ENCODE data around the gene H1-8.

Gene H1-8

GRCh38 chr3:129576514-129577352 lies 33.8 kb downstream of the H1-8 start:
- ChIA-PET POLR2A (no interaction called here), CTCF (no interaction called here)
- Histone ChIP-seq H3K36me3 (ENCODE audit: control insufficient read depth in 2 of 2, insufficient read depth in 1 of 2, low read length in 2 of 2) (peaks cover 0 to 5% of the 10 kb centered on the region in 2 experiments; a peak in 1 of 3 replicates), H3K9me3 (ENCODE audit: control insufficient read depth, insufficient read depth, low read depth, low read length) (no peaks in the 10 kb centered on the region), H3K27ac (ENCODE audit: extremely low read depth, low read depth, low read length) (no peak overlapping the region), H3K4me3 (ENCODE audit: low read depth, low read length) (no peak overlapping the region), H3K4me1 (ENCODE audit: control insufficient read depth, insufficient read depth, low read length) (no peaks in the 10 kb centered on the region)
- TF ChIP-seq ZNF366 (tag by site-specific recombination; conservative IDR thresholded peaks at IDR 0.05) (no peak), ZIC2 (tag by site-specific recombination; IDR thresholded peaks at IDR 0.05) (peak; percentile 34; the same call in 1 of the 2 replicates)

- H3K36me3 ChIP-seq (ENCODE audit: control insufficient read depth in 2 of 2, insufficient read depth in 1 of 2, low read length in 2 of 2): peaks cover 0 to 5% of the 10 kb centered on the region in 2 experiments; a peak in 1 of 3 replicates
- no peak overlapping the region for H3K27ac ChIP-seq (ENCODE audit: extremely low read depth, low read depth, low read length)
- no peak overlapping the region for H3K4me3 ChIP-seq (ENCODE audit: low read depth, low read length)
- no peaks in the 10 kb centered on the region for H3K9me3 ChIP-seq (ENCODE audit: control insufficient read depth, insufficient read depth, low read depth, low read length)
- POLR2A ChIA-PET: interaction anchor here (0.5 kb wide), 1 partner anchor 51 kb away, joined by 3 read pairs; no protein-coding TSS in a partner anchor
- TF ChIP-seq CTCF (tag by site-specific recombination; IDR thresholded peaks at IDR 0.05) (no peak), ZNF175 (tag by site-specific recombination; IDR thresholded peaks at IDR 0.05) (no peak), ZNF514 (tag by site-specific recombination; IDR thresholded peaks at IDR 0.05) (no peak), ZNF621 (tag by site-specific recombination; IDR thresholded peaks at IDR 0.05) (no peak), ZSCAN23 (tag by site-specific recombination; IDR thresholded peaks at IDR 0.05) (no peak), OVOL3 (tag by site-specific recombination; IDR thresholded peaks at IDR 0.05) (no peak), KLF7 (tag by site-specific recombination; IDR thresholded peaks at IDR 0.05; ENCODE audit: borderline replicate concordance) (no peak), ZNF777 (tag by site-specific recombination; IDR thresholded peaks at IDR 0.05; ENCODE audit: borderline replicate concordance) (no peak)
- no peaks in the 10 kb centered on the region for H3K4me1 ChIP-seq (ENCODE audit: control insufficient read depth, insufficient read depth, low read length)
- CTCF ChIA-PET: no interaction called here
Measured at GRCh38 chr3:129577366-129577765, 34.4 kb downstream of the H1-8 start.

- ChIA-PET CTCF (no interaction called here), POLR2A (interaction anchor here (0.5 kb wide), 1 partner anchor 52 kb away, joined by 3 read pairs; no protein-coding TSS in a partner anchor)
- Histone ChIP-seq H3K36me3 (ENCODE audit: control insufficient read depth in 2 of 2, insufficient read depth in 1 of 2, low read length in 2 of 2) (peaks cover 0 to 5% of the 10 kb centered on the region in 2 experiments; a peak in 1 of 3 replicates), H3K4me1 (ENCODE audit: control insufficient read depth, insufficient read depth, low read length) (no peaks in the 10 kb centered on the region), H3K9me3 (ENCODE audit: control insufficient read depth, insufficient read depth, low read depth, low read length) (no peaks in the 10 kb centered on the region), H3K27ac (ENCODE audit: extremely low read depth, low read depth, low read length) (no peak overlapping the region), H3K4me3 (ENCODE audit: low read depth, low read length) (no peak overlapping the region)
- TF ChIP-seq PRDM4 (tag by site-specific recombination; IDR thresholded peaks at IDR 0.05) (no peak), ZNF707 (tag by site-specific recombination; IDR thresholded peaks at IDR 0.05) (no peak), ZNF510 (tag by site-specific recombination; IDR thresholded peaks at IDR 0.05; ENCODE audit: insufficient replicate concordance) (no peak), ZSCAN30 (tag by site-specific recombination; IDR thresholded peaks at IDR 0.05) (no peak), ZFP37 (tag by site-specific recombination; IDR thresholded peaks at IDR 0.05) (no peak), KLF8 (tag by site-specific recombination; IDR thresholded peaks at IDR 0.05) (no peak), ZNF202 (tag by site-specific recombination; IDR thresholded peaks at IDR 0.05; ENCODE audit: borderline replicate concordance) (no peak), ZNF248 (tag by site-specific recombination; IDR thresholded peaks at IDR 0.05) (no peak), EGR2 (tag by site-specific recombination; IDR thresholded peaks at IDR 0.05; ENCODE audit: low read depth) (0 out of 2 replicates have a peak, but pooled peaks have one; percentile 4), ZNF704 (tag by site-specific recombination; IDR thresholded peaks at IDR 0.05) (no peak), ZNF404 (tag by site-specific recombination; IDR thresholded peaks at IDR 0.05) (no peak), OVOL3 (tag by site-specific recombination; IDR thresholded peaks at IDR 0.05) (no peak), ZNF155 (tag by site-specific recombination; IDR thresholded peaks at IDR 0.05) (no peak), SP2 (tag by site-specific recombination; IDR thresholded peaks at IDR 0.05) (peak; percentile 15; the same call in 1 of the 2 replicates), ZFP41 (tag by site-specific recombination; IDR thresholded peaks at IDR 0.05; ENCODE audit: borderline replicate concordance) (no peak)
Measured at GRCh38 chr3:129577925-129578786, 35.2 kb downstream of the H1-8 start.
